ENCODE results near the gene PATZ1. TPM values are rescaled to one million over a fixed set of nuclear protein-coding genes. Genes with fewer than 3 reads are reported as not detected.

The PATZ1 gene
- total RNA-seq, 1 donor from 2014 or later: 105 TPM

DNA sequence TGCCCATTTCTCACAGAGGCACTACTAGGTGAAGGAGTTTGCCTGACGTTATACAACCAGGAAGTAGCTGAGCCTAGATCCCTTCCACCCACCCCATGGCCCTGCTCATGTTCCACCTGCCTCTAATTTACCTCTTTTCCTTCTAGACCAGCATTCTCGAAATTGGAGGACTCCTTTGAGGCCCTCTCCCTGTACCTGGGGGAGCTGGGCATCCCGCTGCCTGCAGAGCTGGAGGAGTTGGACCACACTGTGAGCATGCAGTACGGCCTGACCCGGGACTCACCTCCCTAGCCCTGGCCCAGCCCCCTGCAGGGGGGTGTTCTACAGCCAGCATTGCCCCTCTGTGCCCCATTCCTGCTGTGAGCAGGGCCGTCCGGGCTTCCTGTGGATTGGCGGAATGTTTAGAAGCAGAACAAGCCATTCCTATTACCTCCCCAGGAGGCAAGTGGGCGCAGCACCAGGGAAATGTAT is 68.0 kb downstream of the PATZ1 start:
- no peaks in the 10 kb centered on the region for H3K27me3 Mint-ChIP-seq (ENCODE audit: low read depth)
- no peaks in the 10 kb centered on the region for H3K9me3 Mint-ChIP-seq
- H3K36me3 Mint-ChIP-seq (ENCODE audit: low read depth): peaks cover 2% of the 10 kb centered on the region
- peak overlapping the region; percentile 27 for H3K27ac Mint-ChIP-seq (ENCODE audit: unreplicated experiment)
- TF ChIP-seq, protein P1, sequence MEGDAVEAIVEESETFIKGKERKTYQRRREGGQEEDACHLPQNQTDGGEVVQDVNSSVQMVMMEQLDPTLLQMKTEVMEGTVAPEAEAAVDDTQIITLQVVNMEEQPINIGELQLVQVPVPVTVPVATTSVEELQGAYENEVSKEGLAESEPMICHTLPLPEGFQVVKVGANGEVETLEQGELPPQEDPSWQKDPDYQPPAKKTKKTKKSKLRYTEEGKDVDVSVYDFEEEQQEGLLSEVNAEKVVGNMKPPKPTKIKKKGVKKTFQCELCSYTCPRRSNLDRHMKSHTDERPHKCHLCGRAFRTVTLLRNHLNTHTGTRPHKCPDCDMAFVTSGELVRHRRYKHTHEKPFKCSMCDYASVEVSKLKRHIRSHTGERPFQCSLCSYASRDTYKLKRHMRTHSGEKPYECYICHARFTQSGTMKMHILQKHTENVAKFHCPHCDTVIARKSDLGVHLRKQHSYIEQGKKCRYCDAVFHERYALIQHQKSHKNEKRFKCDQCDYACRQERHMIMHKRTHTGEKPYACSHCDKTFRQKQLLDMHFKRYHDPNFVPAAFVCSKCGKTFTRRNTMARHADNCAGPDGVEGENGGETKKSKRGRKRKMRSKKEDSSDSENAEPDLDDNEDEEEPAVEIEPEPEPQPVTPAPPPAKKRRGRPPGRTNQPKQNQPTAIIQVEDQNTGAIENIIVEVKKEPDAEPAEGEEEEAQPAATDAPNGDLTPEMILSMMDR (conservative IDR thresholded peaks at IDR 0.05): no peak
- H3K4me3 Mint-ChIP-seq: no peak overlapping the region
- H3K4me1 Mint-ChIP-seq: peaks cover 2% of the 10 kb centered on the region
- no peak for DNase-seq (ENCODE audit: low read depth, low spot score)

DNA sequence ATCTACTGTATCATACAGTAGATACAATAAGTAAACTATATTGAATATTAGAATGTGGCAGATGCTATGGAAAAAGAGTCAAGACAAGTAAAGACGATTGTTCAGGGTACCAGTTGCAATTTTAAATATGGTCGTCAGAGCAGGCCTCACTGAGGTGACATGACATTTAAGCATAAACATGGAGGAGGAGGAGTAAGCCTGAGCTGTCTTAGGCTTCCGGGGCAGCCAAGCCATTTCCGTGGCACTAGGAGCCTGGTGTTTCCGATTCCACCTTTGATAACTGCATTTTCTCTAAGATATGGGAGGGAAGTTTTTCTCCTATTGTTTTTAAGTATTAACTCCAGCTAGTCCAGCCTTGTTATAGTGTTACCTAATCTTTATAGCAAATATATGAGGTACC is 68.4 kb downstream of the PATZ1 start:
- no peak overlapping the region for H3K4me3 Mint-ChIP-seq
- H3K36me3 Mint-ChIP-seq (ENCODE audit: low read depth): peaks cover 2% of the 10 kb centered on the region
- H3K4me1 Mint-ChIP-seq: no peaks in the 10 kb centered on the region
- TF ChIP-seq, protein P1 (conservative IDR thresholded peaks at IDR 0.05): no peak
- H3K9me3 Mint-ChIP-seq: no peaks in the 10 kb centered on the region
- no peak for DNase-seq (ENCODE audit: low read depth, low spot score)
- H3K27me3 Mint-ChIP-seq (ENCODE audit: low read depth): no peaks in the 10 kb centered on the region
- H3K27ac Mint-ChIP-seq (ENCODE audit: unreplicated experiment): no peak overlapping the region

DNA sequence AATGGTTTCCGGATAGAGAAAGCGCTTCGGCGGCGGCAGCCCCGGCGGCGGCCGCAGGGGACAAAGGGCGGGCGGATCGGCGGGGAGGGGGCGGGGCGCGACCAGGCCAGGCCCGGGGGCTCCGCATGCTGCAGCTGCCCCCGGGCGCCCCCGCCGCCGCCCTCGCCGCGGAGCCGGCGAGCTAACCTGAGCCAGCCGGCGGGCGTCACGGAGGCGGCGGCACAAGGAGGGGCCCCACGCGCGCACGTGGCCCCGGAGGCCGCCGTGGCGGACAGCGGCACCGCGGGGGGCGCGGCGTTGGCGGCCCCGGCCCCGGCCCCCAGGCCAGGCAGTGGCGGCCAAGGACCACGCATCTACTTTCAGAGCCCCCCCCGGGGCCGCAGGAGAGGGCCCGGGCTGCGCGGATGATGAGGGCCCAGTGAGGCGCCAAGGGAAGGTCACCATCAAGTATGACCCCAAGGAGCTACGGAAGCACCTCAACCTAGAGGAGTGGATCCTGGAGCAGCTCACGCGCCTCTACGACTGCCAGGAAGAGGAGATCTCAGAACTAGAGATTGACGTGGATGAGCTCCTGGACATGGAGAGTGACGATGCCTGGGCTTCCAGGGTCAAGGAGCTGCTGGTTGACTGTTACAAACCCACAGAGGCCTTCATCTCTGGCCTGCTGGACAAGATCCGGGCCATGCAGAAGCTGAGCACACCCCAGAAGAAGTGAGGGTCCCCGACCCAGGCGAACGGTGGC is 69.5 kb downstream of the PATZ1 start:
- no peak for DNase-seq (ENCODE audit: low read depth, low spot score)
- Mint-ChIP-seq H3K4me1 (no peaks in the 10 kb centered on the region), H3K9me3 (no peaks in the 10 kb centered on the region), H3K4me3 (no peak overlapping the region), H3K36me3 (ENCODE audit: low read depth) (peaks cover 2% of the 10 kb centered on the region), H3K27me3 (ENCODE audit: low read depth) (no peaks in the 10 kb centered on the region), H3K27ac (ENCODE audit: unreplicated experiment) (no peak overlapping the region)
- TF ChIP-seq, protein P1 (conservative IDR thresholded peaks at IDR 0.05): no peak

Other genes with a start within 250 kb of the PATZ1 start
- 9.1 and 10.1 TPM in 2 replicates for gene SELENOM, start 238.8 kb downstream of the PATZ1 start, total RNA-seq
- gene INPP5J, start 223.4 kb downstream of the PATZ1 start, total RNA-seq: 4.5 and 4.7 TPM in 2 replicates
- gene PLA2G3, start 205.8 kb downstream of the PATZ1 start, total RNA-seq: 24.3 and 24.7 TPM in 2 replicates
- gene RNF185, start 186.2 kb downstream of the PATZ1 start, total RNA-seq: 31.7 and 33.8 TPM in 2 replicates
- 31.3 and 35.1 TPM in 2 replicates for gene LIMK2, start 134.0 kb downstream of the PATZ1 start, total RNA-seq
- gene PIK3IP1, start 53.9 kb downstream of the PATZ1 start, total RNA-seq: 1.8 and 2.3 TPM in 2 replicates
- 80.5 and 84.1 TPM in 2 replicates for gene DRG1, start 53.3 kb upstream of the PATZ1 start, total RNA-seq
- 47.4 and 48.1 TPM in 2 replicates for gene EIF4ENIF1, start 143.5 kb upstream of the PATZ1 start, total RNA-seq
- 67.3 and 73.1 TPM in 2 replicates for gene SFI1, start 150.2 kb upstream of the PATZ1 start, total RNA-seq